Activated naive CD4-positive, alpha-beta T cell treated with anti-CD3 and anti-CD28 coated beads, Interleukin-2, amount 10 ng/mL, durations not matched to agents 7 days and 5 days (primary cell): ENCODE data around the gene UTP18.
"Not testable (repeated sequence)": the region's sequence is repeated elsewhere in the genome, so short reads cannot be mapped to it uniquely, and the experiment has no call there.

Experiments
- CTCF ChIA-PET: fragments of 350-600 bp; sonication (Branson Sonifier 250); formaldehyde crosslinking; loops from one replicate; lab custom pipeline; 2021; ENCODE audit warnings: antibody characterized with exemption; lab: Charles Lee
- DNase-seq: peaks from one replicate; pipeline ENCODE4 v3.0.0-alpha.2; 2020
- H3K27ac Mint-ChIP-seq: one replicate; pipeline ENCODE4 v1.8.0; 2021; ENCODE audit warnings: mild to moderate bottlenecking, moderate library complexity, mixed read lengths
- H3K27me3 Mint-ChIP-seq: one replicate; pipeline ENCODE4 v1.8.0; 2021; ENCODE audit warnings: mild to moderate bottlenecking, mixed read lengths
- H3K36me3 Mint-ChIP-seq: one replicate; pipeline ENCODE4 v1.8.0; 2021; ENCODE audit warnings: mixed read lengths
- H3K4me1 Mint-ChIP-seq: one replicate; pipeline ENCODE4 v1.8.0; 2021; ENCODE audit warnings: mixed read lengths
- H3K4me3 Mint-ChIP-seq: one replicate; pipeline ENCODE4 v1.8.0; 2021; ENCODE audit warnings: mild to moderate bottlenecking, moderate library complexity, mixed read lengths
- H3K9me3 Mint-ChIP-seq: one replicate; pipeline ENCODE4 v1.8.0; 2021; ENCODE audit warnings: mixed read lengths

Gene UTP18

GRCh38 chr17:51272812-51273211 is 12.5 kb downstream of the UTP18 start:
- CTCF ChIA-PET = interaction anchor here (1.1 kb wide), 1 partner anchor 26 kb away, joined by 4 read pairs; no protein-coding TSS in a partner anchor
- H3K9me3 Mint-ChIP-seq = no peaks in the 10 kb centered on the region
- no peak overlapping the region for H3K27ac Mint-ChIP-seq
- peaks cover 57% of the 10 kb centered on the region for H3K36me3 Mint-ChIP-seq
- H3K27me3 Mint-ChIP-seq = no peaks in the 10 kb centered on the region
- H3K4me1 Mint-ChIP-seq = peaks cover 6% of the 10 kb centered on the region
- H3K4me3 Mint-ChIP-seq = no peak overlapping the region
- DNase-seq = no peak

GRCh38 chr17:51275381-51275780 is 15.0 kb downstream of the UTP18 start:
- Mint-ChIP-seq H3K4me1 (peaks cover 2% of the 10 kb centered on the region), H3K27ac (no peak overlapping the region), H3K36me3 (peaks cover 59% of the 10 kb centered on the region), H3K4me3 (no peak overlapping the region), H3K27me3 (no peaks in the 10 kb centered on the region), H3K9me3 (no peaks in the 10 kb centered on the region)
- DNase-seq = no peak
- CTCF ChIA-PET = no interaction called here

GRCh38 chr17:51279183-51279582 is 18.8 kb downstream of the UTP18 start:
- DNase-seq = no peak
- no peak overlapping the region for H3K4me3 Mint-ChIP-seq
- no peaks in the 10 kb centered on the region for H3K27me3 Mint-ChIP-seq
- peaks cover 52% of the 10 kb centered on the region for H3K36me3 Mint-ChIP-seq
- no peaks in the 10 kb centered on the region for H3K4me1 Mint-ChIP-seq
- H3K9me3 Mint-ChIP-seq = no peaks in the 10 kb centered on the region
- CTCF ChIA-PET = no interaction called here
- H3K27ac Mint-ChIP-seq = no peak overlapping the region

- CTCF ChIA-PET = interaction anchor here (4.9 kb wide), 1 partner anchor 11 kb away, joined by 22 read pairs; no protein-coding TSS in a partner anchor
Measured at GRCh38 chr17:51287412-51287811, 27.1 kb downstream of the UTP18 start.

GRCh38 chr17:51289696-51290111 is 29.4 kb downstream of the UTP18 start:
- Mint-ChIP-seq H3K36me3 (peaks cover 53% of the 10 kb centered on the region), H3K4me1 (peaks cover 4% of the 10 kb centered on the region), H3K4me3 (no peak overlapping the region), H3K9me3 (no peaks in the 10 kb centered on the region), H3K27me3 (no peaks in the 10 kb centered on the region), H3K27ac (no peak overlapping the region)
- DNase-seq = no peak
- CTCF ChIA-PET = interaction anchor here (0.6 to 1.2 kb wide), 2 partner anchors 9 to 82 kb away, joined by 3 to 4 read pairs; no protein-coding TSS in a partner anchor

More at GRCh38 chr17:51287412-51287811, 27.1 kb downstream of the UTP18 start:
- Mint-ChIP-seq H3K9me3 (no peaks in the 10 kb centered on the region), H3K27ac (no peak overlapping the region), H3K27me3 (no peaks in the 10 kb centered on the region), H3K4me3 (no peak overlapping the region), H3K36me3 (peaks cover 41% of the 10 kb centered on the region), H3K4me1 (peaks cover 4% of the 10 kb centered on the region)
- DNase-seq = no peak

- H3K4me3 Mint-ChIP-seq, H3K4me1 Mint-ChIP-seq, H3K9me3 Mint-ChIP-seq, DNase-seq, H3K27me3 Mint-ChIP-seq, H3K27ac Mint-ChIP-seq, CTCF ChIA-PET: not testable (repeated sequence)
- H3K36me3 Mint-ChIP-seq = peaks cover 60% of the 10 kb centered on the region
Measured at GRCh38 chr17:51294338-51294737, 34.0 kb downstream of the UTP18 start.

- Mint-ChIP-seq H3K27ac (no peak overlapping the region), H3K4me3 (no peak overlapping the region), H3K4me1 (no peaks in the 10 kb centered on the region), H3K36me3 (peaks cover 32% of the 10 kb centered on the region), H3K9me3 (no peaks in the 10 kb centered on the region), H3K27me3 (no peaks in the 10 kb centered on the region)
- no peak for DNase-seq
- CTCF ChIA-PET = interaction anchor here (0.9 to 3.0 kb wide), 11 partner anchors 9 to 342 kb away, joined by 3 to 22 read pairs (median 4); no protein-coding TSS in a partner anchor
Measured at GRCh38 chr17:51298508-51299371, 38.4 kb downstream of the UTP18 start.

- Mint-ChIP-seq H3K27ac (no peak overlapping the region), H3K4me3 (no peak overlapping the region), H3K9me3 (peaks cover 1% of the 10 kb centered on the region), H3K27me3 (peaks cover 1% of the 10 kb centered on the region), H3K4me1 (no peaks in the 10 kb centered on the region), H3K36me3 (peaks cover 24% of the 10 kb centered on the region)
- CTCF ChIA-PET = interaction anchor here (1.1 to 3.0 kb wide), 4 partner anchors 10 to 224 kb away, joined by 3 to 22 read pairs (median 4); no protein-coding TSS in a partner anchor
- DNase-seq = no peak
Measured at GRCh38 chr17:51299859-51300258, 39.5 kb downstream of the UTP18 start.

- H3K9me3 Mint-ChIP-seq = peaks cover 15% of the 10 kb centered on the region
- H3K4me3 Mint-ChIP-seq = no peak overlapping the region
- no peak for DNase-seq
- peaks cover 1% of the 10 kb centered on the region for H3K36me3 Mint-ChIP-seq
- no peaks in the 10 kb centered on the region for H3K4me1 Mint-ChIP-seq
- H3K27ac Mint-ChIP-seq = no peak overlapping the region
- CTCF ChIA-PET = no interaction called here
- peaks cover 10% of the 10 kb centered on the region for H3K27me3 Mint-ChIP-seq
Measured at GRCh38 chr17:51305182-51305581, 44.8 kb downstream of the UTP18 start.

- H3K27ac Mint-ChIP-seq, H3K4me1 Mint-ChIP-seq, H3K4me3 Mint-ChIP-seq, DNase-seq, H3K36me3 Mint-ChIP-seq, CTCF ChIA-PET: not testable (repeated sequence)
- Mint-ChIP-seq H3K9me3 (peaks cover 10% of the 10 kb centered on the region), H3K27me3 (peaks cover 11% of the 10 kb centered on the region)
Measured at GRCh38 chr17:51312003-51312402, 51.7 kb downstream of the UTP18 start.

- Mint-ChIP-seq H3K4me3 (no peak overlapping the region), H3K4me1 (no peaks in the 10 kb centered on the region), H3K36me3 (no peaks in the 10 kb centered on the region), H3K9me3 (peaks cover 17% of the 10 kb centered on the region), H3K27ac (no peak overlapping the region), H3K27me3 (peaks cover 17% of the 10 kb centered on the region)
- DNase-seq = no peak
- CTCF ChIA-PET = no interaction called here
Measured at GRCh38 chr17:51319186-51319585, 58.8 kb downstream of the UTP18 start.

GRCh38 chr17:51322390-51323029 is 62.2 kb downstream of the UTP18 start:
- Mint-ChIP-seq H3K27me3 (peaks cover 22% of the 10 kb centered on the region), H3K4me1 (no peaks in the 10 kb centered on the region), H3K4me3 (no peak overlapping the region), H3K36me3 (no peaks in the 10 kb centered on the region), H3K9me3 (peaks cover 13% of the 10 kb centered on the region), H3K27ac (no peak overlapping the region)
- DNase-seq = no peak
- CTCF ChIA-PET = interaction anchor here (0.7 to 1.3 kb wide), 4 partner anchors 14 to 215 kb away, joined by 3 to 10 read pairs (median 4); no protein-coding TSS in a partner anchor

- peaks cover 20% of the 10 kb centered on the region for H3K27me3 Mint-ChIP-seq
- no peaks in the 10 kb centered on the region for H3K36me3 Mint-ChIP-seq
- H3K27ac Mint-ChIP-seq = no peak overlapping the region
- H3K9me3 Mint-ChIP-seq = no peaks in the 10 kb centered on the region
- H3K4me3 Mint-ChIP-seq = no peak overlapping the region
- no peak for DNase-seq
- CTCF ChIA-PET = no interaction called here
- no peaks in the 10 kb centered on the region for H3K4me1 Mint-ChIP-seq
Measured at GRCh38 chr17:51325471-51325870, 65.1 kb downstream of the UTP18 start.

- DNase-seq, H3K4me3 Mint-ChIP-seq, H3K27ac Mint-ChIP-seq, H3K9me3 Mint-ChIP-seq, CTCF ChIA-PET, H3K4me1 Mint-ChIP-seq, H3K36me3 Mint-ChIP-seq: not testable (repeated sequence)
- peaks cover 16% of the 10 kb centered on the region for H3K27me3 Mint-ChIP-seq
Measured at GRCh38 chr17:51330861-51331503, 70.6 kb downstream of the UTP18 start.
